ENCODE data around the gene PON2. TPM values are rescaled to one million over a fixed set of nuclear protein-coding genes. Genes with fewer than 3 reads are reported as not detected.

The PON2 gene
- total RNA-seq, 1 experiment from 2014 or later, result 56.4 TPM

DNA sequence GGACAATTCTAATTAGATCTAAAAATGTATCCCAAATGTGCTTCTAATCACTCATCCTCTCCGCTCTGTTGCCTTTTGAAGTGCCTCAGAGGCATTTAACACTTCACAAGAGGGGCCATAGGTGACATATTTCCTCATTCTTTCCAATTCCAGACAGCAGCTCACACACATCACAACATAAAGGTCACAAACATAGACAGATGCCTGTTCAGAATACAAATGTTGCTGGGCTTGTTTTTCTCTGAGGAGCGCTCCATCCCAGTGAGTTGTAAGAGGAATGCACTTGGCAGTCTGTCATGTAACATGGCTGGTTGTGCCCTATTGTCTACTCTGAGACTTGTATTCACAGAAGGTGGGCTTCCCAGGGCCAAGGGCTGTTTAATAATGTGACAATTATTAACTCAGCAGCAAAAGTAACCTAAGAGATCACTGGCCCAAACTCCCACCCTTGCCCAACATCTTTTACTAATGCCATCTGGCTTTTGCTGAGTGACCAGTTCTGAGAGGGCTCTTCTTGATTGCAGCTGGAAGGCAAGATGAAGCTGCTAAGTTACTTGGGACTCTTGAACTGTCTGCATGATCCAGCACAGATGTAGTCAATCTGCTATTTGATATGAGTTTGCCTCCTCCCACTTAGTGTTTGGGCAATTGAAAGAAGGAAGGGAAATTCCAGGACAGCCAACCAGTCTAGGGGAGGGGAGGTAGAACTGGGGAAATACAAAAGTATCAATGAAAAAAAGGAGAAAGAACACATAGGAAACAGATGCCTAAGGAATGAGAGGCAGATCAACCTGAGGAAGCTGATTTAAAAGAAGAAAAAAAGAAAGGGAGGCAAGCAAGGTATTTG, 13.6 kb downstream of the PON2 start:
- DNase-seq, result no peak
- no peaks in the 10 kb centered on the region for H3K9me2 ChIP-seq (replicated peaks; ENCODE audit: low read length)
- peaks cover 8% of the 10 kb centered on the region; the same call in 1 of the 2 replicates for H3K36me3 ChIP-seq (ENCODE audit: low read depth, low read length)
- H3K4me3 ChIP-seq (ENCODE audit: low read length), result no peak overlapping the region
- H3K27ac ChIP-seq (ENCODE audit: low read length), result no peak overlapping the region
- H3K4me2 ChIP-seq (ENCODE audit: low read length), result no peak overlapping the region
- no peak overlapping the region for H2AFZ ChIP-seq (ENCODE audit: low read length)
- ATAC-seq, result no peak
- no peaks in the 10 kb centered on the region for H3F3A ChIP-seq (ENCODE audit: low read length, unreplicated experiment)
- H3K4me1 ChIP-seq (ENCODE audit: insufficient read depth, low read length), result no peaks in the 10 kb centered on the region
- CTCF ChIA-PET, result no interaction called here
- no TSS peak for BruUV-seq (replicated peaks)
- no peak for TF ChIP-seq EZH2 (IDR thresholded peaks at IDR 0.05; ENCODE audit: low read length, unreplicated experiment)
- TF ChIP-seq, protein P1, sequence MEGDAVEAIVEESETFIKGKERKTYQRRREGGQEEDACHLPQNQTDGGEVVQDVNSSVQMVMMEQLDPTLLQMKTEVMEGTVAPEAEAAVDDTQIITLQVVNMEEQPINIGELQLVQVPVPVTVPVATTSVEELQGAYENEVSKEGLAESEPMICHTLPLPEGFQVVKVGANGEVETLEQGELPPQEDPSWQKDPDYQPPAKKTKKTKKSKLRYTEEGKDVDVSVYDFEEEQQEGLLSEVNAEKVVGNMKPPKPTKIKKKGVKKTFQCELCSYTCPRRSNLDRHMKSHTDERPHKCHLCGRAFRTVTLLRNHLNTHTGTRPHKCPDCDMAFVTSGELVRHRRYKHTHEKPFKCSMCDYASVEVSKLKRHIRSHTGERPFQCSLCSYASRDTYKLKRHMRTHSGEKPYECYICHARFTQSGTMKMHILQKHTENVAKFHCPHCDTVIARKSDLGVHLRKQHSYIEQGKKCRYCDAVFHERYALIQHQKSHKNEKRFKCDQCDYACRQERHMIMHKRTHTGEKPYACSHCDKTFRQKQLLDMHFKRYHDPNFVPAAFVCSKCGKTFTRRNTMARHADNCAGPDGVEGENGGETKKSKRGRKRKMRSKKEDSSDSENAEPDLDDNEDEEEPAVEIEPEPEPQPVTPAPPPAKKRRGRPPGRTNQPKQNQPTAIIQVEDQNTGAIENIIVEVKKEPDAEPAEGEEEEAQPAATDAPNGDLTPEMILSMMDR (conservative IDR thresholded peaks at IDR 0.05; ENCODE audit: low read depth, low read length), result no peak
- TF ChIP-seq EZH2phosphoT487 (IDR thresholded peaks at IDR 0.05; ENCODE audit: borderline replicate concordance, low read length), result no peak
- no peak overlapping the region for H3K9ac ChIP-seq (ENCODE audit: low read length)
- no peaks in the 10 kb centered on the region for H3K9me3 ChIP-seq (ENCODE audit: low read length)
- intact Hi-C loops (cut with micrococcal nuclease), result no loop called here
- no peaks in the 10 kb centered on the region for H3K27me3 ChIP-seq (ENCODE audit: low read length)
- POLR2A ChIA-PET (ENCODE audit: unreplicated experiment), result no interaction called here
- H4K20me1 ChIP-seq (ENCODE audit: low read length), result no peaks in the 10 kb centered on the region
- H3K79me2 ChIP-seq (ENCODE audit: low read length), result no peaks in the 10 kb centered on the region

DNA sequence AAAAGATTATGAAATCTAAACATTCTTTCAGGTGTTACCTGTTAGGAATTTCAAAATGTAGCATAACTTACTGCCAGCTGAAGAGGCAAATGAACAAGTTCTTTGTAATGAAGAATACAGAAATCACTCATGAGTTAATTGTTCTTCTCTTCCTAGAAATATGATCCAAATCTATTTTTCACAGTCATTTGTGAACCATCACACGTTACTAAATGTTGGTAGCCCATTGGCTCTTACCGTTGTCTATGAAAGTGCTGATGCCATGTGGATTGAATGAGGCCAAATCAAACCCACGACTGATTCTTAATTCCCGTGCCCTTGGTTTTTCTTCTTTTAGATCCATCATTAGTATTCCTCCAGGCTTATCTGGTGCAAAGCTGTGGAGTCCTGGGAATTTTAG, 22.8 kb downstream of the PON2 start:
- POLR2A ChIA-PET (ENCODE audit: unreplicated experiment), result no interaction called here
- CTCF ChIA-PET, result no interaction called here
- H2AFZ ChIP-seq (ENCODE audit: low read length), result no peak overlapping the region
- BruUV-seq (replicated peaks), result no TSS peak
- no peak overlapping the region for H3K9ac ChIP-seq (ENCODE audit: low read length)
- no peaks in the 10 kb centered on the region for H3K79me2 ChIP-seq (ENCODE audit: low read length)
- no peaks in the 10 kb centered on the region for H3K9me2 ChIP-seq (replicated peaks; ENCODE audit: low read length)
- no peaks in the 10 kb centered on the region for H4K20me1 ChIP-seq (ENCODE audit: low read length)
- no peak for DNase-seq
- no peaks in the 10 kb centered on the region for H3K27me3 ChIP-seq (ENCODE audit: low read length)
- no peak overlapping the region for H3K27ac ChIP-seq (ENCODE audit: low read length)
- no peak for ATAC-seq
- no peak overlapping the region for H3K4me2 ChIP-seq (ENCODE audit: low read length)
- peaks cover 2% of the 10 kb centered on the region; the same call in 1 of the 2 replicates for H3K36me3 ChIP-seq (ENCODE audit: low read depth, low read length)
- no peaks in the 10 kb centered on the region for H3K9me3 ChIP-seq (ENCODE audit: low read length)
- no peaks in the 10 kb centered on the region for H3F3A ChIP-seq (ENCODE audit: low read length, unreplicated experiment)
- TF ChIP-seq EZH2phosphoT487 (IDR thresholded peaks at IDR 0.05; ENCODE audit: borderline replicate concordance, low read length) (no peak), EZH2 (IDR thresholded peaks at IDR 0.05; ENCODE audit: low read length, unreplicated experiment) (no peak)
- TF ChIP-seq, protein P1 (conservative IDR thresholded peaks at IDR 0.05; ENCODE audit: low read depth, low read length), result no peak
- H3K4me1 ChIP-seq (ENCODE audit: insufficient read depth, low read length), result no peaks in the 10 kb centered on the region
- no peak overlapping the region for H3K4me3 ChIP-seq (ENCODE audit: low read length)
- intact Hi-C loops (cut with micrococcal nuclease), result no loop called here

DNA sequence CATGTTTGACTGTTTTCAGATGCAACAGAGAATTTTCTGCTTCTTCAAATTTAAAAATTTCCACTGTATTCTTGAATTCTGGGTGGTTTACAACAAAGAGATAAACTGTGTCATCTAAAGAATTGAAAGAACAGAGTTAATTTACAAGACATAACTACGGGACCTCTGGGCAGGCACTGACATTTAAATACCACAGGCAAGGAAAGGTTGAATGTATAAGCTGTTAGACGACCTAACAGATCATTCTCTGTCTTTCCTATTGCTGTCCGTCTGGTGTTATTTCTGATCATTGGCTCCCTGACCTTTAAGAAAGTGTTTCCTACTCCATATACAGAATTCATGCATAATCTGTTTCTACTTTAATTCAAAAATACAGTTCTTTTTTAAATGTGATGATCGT, 23.2 kb downstream of the PON2 start:
- BruUV-seq (replicated peaks), result no TSS peak
- H3K4me1 ChIP-seq (ENCODE audit: insufficient read depth, low read length), result no peaks in the 10 kb centered on the region

More for the DNA sequence above, 23.2 kb downstream of the PON2 start:
- TF ChIP-seq EZH2 (IDR thresholded peaks at IDR 0.05; ENCODE audit: low read length, unreplicated experiment) (no peak), EZH2phosphoT487 (IDR thresholded peaks at IDR 0.05; ENCODE audit: borderline replicate concordance, low read length) (no peak)
- TF ChIP-seq, protein P1 (conservative IDR thresholded peaks at IDR 0.05; ENCODE audit: low read depth, low read length), result no peak
- no peak overlapping the region for H3K4me2 ChIP-seq (ENCODE audit: low read length)
- H3K9me2 ChIP-seq (replicated peaks; ENCODE audit: low read length), result no peaks in the 10 kb centered on the region
- POLR2A ChIA-PET (ENCODE audit: unreplicated experiment), result no interaction called here
- no peak for ATAC-seq
- no peak for DNase-seq
- H3K27ac ChIP-seq (ENCODE audit: low read length), result no peak overlapping the region
- H3F3A ChIP-seq (ENCODE audit: low read length, unreplicated experiment), result no peaks in the 10 kb centered on the region
- H3K79me2 ChIP-seq (ENCODE audit: low read length), result no peaks in the 10 kb centered on the region
- H3K27me3 ChIP-seq (ENCODE audit: low read length), result no peaks in the 10 kb centered on the region
- H3K4me3 ChIP-seq (ENCODE audit: low read length), result no peak overlapping the region
- no peaks in the 10 kb centered on the region for H4K20me1 ChIP-seq (ENCODE audit: low read length)
- H3K9me3 ChIP-seq (ENCODE audit: low read length), result no peaks in the 10 kb centered on the region
- intact Hi-C loops (cut with micrococcal nuclease), result no loop called here
- no peak overlapping the region for H2AFZ ChIP-seq (ENCODE audit: low read length)
- peaks cover 2% of the 10 kb centered on the region; the same call in 1 of the 2 replicates for H3K36me3 ChIP-seq (ENCODE audit: low read depth, low read length)
- CTCF ChIA-PET, result no interaction called here
- no peak overlapping the region for H3K9ac ChIP-seq (ENCODE audit: low read length)

Measured in PC-3 (cell line).